ENCODE measurements around the gene HMGA1. TPM values are rescaled to one million over a fixed set of nuclear protein-coding genes. Genes with fewer than 3 reads are reported as not detected.
"Not testable (repeated sequence)": the region's sequence is repeated elsewhere in the genome, so short reads cannot be mapped to it uniquely, and the experiment has no call there.

Gene HMGA1
- total RNA-seq, 4 donors from 2014 or later = 0.51 to 24.4 (median 13.5) TPM

DNA sequence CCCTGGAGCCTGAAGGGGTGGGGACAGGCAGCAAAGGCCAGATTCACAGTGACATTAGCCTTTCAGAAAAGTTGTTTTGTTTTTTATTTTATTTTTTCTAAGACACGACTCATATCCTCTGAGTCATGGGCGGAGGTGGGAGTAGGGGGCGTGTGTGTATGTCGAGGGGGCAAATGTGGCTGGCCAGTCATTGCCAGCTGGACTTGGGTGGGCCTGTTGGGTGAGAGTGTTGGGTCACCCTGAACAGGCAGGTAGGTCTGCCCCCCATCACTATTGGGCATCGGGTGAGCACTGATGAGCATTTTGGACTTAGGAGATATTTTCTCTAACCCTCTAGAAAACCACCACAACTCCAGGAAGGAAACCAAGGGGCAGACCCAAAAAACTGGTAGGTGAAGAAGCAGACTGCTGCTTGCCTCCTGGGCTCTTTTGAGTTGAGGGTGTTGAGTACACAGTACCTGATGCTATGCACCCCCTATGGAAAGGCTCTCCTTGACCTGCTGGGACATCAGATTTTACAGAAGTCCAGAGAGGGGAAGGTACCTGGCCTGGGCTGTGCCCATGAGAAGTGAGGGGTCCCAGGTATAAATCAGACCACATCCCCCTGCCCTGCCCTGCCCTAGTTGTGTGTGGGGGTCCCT, 6.6 kb downstream of the HMGA1 start:
- intact Hi-C loops (cut with DNase I; ENCODE audit: low total_unique reads) = no loop called here
- Histone ChIP-seq H3K27ac (peak overlapping the region in 1 of 2 donors; percentile 77), H3K36me3 (no peaks in the 10 kb centered on the region)

DNA sequence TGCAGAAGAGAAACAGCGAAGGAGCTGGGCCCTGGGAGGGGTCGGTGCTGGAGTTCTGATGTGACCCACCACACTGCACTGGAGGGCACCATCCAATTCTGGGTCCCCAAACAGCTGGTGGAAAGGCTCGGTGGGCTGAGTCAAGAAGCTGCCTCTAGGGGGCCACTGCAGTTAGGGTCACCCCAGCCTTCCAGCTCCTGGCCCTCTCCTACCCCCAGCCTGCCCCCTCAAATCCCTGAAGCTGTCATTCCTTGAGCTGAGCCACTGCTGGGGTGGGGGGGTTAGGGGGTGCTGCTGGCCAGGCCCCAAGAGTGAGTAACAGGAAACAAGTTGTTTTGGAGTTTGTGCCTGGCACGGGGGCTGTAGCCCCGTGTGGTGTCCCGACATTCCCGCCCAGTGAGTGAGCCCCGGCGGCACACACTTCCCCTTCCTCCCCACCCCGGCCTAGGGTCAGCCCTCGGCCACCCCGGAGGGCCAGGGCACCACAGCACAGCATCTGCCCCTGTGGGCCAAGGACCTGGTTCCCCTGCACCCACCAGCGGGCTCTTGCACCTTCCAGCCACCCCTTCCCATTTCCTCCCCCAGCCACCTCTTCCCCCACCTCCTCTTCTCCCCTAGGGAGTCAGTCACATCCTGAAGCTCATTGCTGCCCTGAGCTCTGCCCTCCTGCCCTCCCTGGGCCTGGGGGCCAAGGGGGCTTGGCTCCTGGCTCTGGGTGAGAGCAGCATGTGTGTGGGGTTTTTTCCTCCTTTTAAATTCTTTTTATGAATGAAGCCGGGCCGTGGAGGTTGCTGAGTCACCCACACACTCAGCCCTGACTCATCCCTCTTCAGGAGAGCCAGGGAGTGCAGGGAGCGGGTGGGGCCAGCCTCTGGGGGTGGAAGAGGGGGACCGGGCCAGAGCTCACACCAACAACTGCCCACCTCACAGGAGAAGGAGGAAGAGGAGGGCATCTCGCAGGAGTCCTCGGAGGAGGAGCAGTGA, 7.5 kb downstream of the HMGA1 start:
- Histone ChIP-seq H3K4me1 (peaks cover 8 to 11% of the 10 kb centered on the region in 2 donors), H3K9me3 (no peaks in the 10 kb centered on the region), H3K4me3 (no peak overlapping the region), H3K27ac (peak overlapping the region in 1 of 2 donors; percentile 77), H3K27me3 (no peaks in the 10 kb centered on the region), H3K36me3 (no peaks in the 10 kb centered on the region)
- intact Hi-C loops (cut with DNase I; ENCODE audit: low total_unique reads) = no loop called here
- peak; percentile 79 to 88 for DNase-seq
- TF ChIP-seq, protein P1, sequence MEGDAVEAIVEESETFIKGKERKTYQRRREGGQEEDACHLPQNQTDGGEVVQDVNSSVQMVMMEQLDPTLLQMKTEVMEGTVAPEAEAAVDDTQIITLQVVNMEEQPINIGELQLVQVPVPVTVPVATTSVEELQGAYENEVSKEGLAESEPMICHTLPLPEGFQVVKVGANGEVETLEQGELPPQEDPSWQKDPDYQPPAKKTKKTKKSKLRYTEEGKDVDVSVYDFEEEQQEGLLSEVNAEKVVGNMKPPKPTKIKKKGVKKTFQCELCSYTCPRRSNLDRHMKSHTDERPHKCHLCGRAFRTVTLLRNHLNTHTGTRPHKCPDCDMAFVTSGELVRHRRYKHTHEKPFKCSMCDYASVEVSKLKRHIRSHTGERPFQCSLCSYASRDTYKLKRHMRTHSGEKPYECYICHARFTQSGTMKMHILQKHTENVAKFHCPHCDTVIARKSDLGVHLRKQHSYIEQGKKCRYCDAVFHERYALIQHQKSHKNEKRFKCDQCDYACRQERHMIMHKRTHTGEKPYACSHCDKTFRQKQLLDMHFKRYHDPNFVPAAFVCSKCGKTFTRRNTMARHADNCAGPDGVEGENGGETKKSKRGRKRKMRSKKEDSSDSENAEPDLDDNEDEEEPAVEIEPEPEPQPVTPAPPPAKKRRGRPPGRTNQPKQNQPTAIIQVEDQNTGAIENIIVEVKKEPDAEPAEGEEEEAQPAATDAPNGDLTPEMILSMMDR (IDR thresholded peaks at IDR 0.05) = peak in 2 of 4 experiments; percentile 6 to 17
- no peak for TF ChIP-seq POLR2A (IDR thresholded peaks at IDR 0.05)

More for the DNA sequence above, 6.6 kb downstream of the HMGA1 start:
- no peaks in the 10 kb centered on the region for H3K9me3 ChIP-seq
- no peak overlapping the region for H3K4me3 ChIP-seq
- H3K4me1 ChIP-seq = peaks cover 8 to 11% of the 10 kb centered on the region in 2 donors
- TF ChIP-seq, protein P1 (IDR thresholded peaks at IDR 0.05) = no peak
- TF ChIP-seq POLR2A (IDR thresholded peaks at IDR 0.05) = no peak
- DNase-seq = no peak
- no peaks in the 10 kb centered on the region for H3K27me3 ChIP-seq

DNA sequence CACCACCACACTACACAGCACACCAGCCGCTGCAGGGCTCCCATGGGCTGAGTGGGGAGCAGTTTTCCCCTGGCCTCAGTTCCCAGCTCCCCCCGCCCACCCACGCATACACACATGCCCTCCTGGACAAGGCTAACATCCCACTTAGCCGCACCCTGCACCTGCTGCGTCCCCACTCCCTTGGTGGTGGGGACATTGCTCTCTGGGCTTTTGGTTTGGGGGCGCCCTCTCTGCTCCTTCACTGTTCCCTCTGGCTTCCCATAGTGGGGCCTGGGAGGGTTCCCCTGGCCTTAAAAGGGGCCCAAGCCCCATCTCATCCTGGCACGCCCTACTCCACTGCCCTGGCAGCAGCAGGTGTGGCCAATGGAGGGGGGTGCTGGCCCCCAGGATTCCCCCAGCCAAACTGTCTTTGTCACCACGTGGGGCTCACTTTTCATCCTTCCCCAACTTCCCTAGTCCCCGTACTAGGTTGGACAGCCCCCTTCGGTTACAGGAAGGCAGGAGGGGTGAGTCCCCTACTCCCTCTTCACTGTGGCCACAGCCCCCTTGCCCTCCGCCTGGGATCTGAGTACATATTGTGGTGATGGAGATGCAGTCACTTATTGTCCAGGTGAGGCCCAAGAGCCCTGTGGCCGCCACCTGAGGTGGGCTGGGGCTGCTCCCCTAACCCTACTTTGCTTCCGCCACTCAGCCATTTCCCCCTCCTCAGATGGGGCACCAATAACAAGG, 8.5 kb downstream of the HMGA1 start:
- peaks cover 8 to 11% of the 10 kb centered on the region in 2 donors for H3K4me1 ChIP-seq
- H3K4me3 ChIP-seq, H3K36me3 ChIP-seq, H3K27me3 ChIP-seq, H3K9me3 ChIP-seq: not testable (repeated sequence)
- DNase-seq = peak in 1 of 2 donors; percentile 17
- peak overlapping the region in 1 of 2 donors; percentile 77 for H3K27ac ChIP-seq
- intact Hi-C loops (cut with DNase I; ENCODE audit: low total_unique reads) = loop anchor here (5.0 kb wide), 2 partner anchors 147 to 172 kb away; partner anchors contain the start of gene NUDT3

DNA sequence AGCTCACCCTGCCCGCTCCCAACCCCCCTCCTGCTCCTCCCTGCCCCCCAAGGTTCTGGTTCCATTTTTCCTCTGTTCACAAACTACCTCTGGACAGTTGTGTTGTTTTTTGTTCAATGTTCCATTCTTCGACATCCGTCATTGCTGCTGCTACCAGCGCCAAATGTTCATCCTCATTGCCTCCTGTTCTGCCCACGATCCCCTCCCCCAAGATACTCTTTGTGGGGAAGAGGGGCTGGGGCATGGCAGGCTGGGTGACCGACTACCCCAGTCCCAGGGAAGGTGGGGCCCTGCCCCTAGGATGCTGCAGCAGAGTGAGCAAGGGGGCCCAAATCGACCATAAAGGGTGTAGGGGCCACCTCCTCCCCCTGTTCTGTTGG, 9.1 kb downstream of the HMGA1 start:
- H3K36me3 ChIP-seq, H3K27me3 ChIP-seq, H3K4me3 ChIP-seq, H3K9me3 ChIP-seq, H3K27ac ChIP-seq, DNase-seq: not testable (repeated sequence)
- intact Hi-C loops (cut with DNase I; ENCODE audit: low total_unique reads) = loop anchor here (5.0 kb wide), 2 partner anchors 147 to 172 kb away; partner anchors contain the start of gene NUDT3
- H3K4me1 ChIP-seq = peaks cover 8 to 11% of the 10 kb centered on the region in 2 donors

DNA sequence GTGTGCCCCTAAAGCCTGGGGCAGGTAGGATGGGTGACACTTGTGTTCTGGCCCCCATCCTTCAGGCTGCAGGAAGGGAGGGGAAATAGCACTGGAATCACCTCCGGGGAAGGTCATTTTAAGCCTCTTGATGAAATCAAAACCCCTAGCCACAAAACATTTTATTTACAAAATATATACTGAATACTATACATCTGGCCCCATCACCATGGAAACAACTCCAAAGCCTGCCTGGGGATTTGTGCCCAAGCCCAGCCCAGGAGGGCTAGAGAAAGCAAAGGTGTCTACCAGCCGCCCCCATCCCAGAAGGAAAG, 9.5 kb downstream of the HMGA1 start:
- peaks cover 8 to 11% of the 10 kb centered on the region in 2 donors for H3K4me1 ChIP-seq
- H3K36me3 ChIP-seq = no peaks in the 10 kb centered on the region
- no peak for DNase-seq
- no peaks in the 10 kb centered on the region for H3K27me3 ChIP-seq
- no peak overlapping the region for H3K27ac ChIP-seq
- no peak overlapping the region for H3K4me3 ChIP-seq
- H3K9me3 ChIP-seq = no peaks in the 10 kb centered on the region
- intact Hi-C loops (cut with DNase I; ENCODE audit: low total_unique reads) = loop anchor here (5.0 kb wide), 2 partner anchors 146 to 171 kb away; partner anchors contain the start of gene NUDT3
- TF ChIP-seq, protein P1 (IDR thresholded peaks at IDR 0.05) = no peak
- TF ChIP-seq POLR2A (IDR thresholded peaks at IDR 0.05) = no peak

Measured in uterus (tissue), 4 donors.